OCI-LY7 (cell line): ENCODE results near the gene C10orf53. TPM values are rescaled to one million over a fixed set of nuclear protein-coding genes. Genes with fewer than 3 reads are reported as not detected.

ENCODE experiments used
- BruUV-seq: library from RNA; stranded (reverse); fragments of 400-500 nt; replicated peaks from 2 replicates; lab custom pipeline; 2021; lab: Mats Ljungman, UMichigan
- CTCF ChIA-PET: fragments of 300-600 bp; sonication (Branson Sonifier 250); formaldehyde crosslinking; loops from one replicate; lab custom pipeline; 2022; ENCODE audit warnings: antibody characterized with exemption; ENCODE audit not compliant: unreplicated experiment; lab: Charles Lee
- POLR2A ChIA-PET: fragments of 300-600 bp; sonication (Branson Sonifier 250); formaldehyde crosslinking; loops from one replicate; lab custom pipeline; 2022; ENCODE audit warnings: antibody characterized with exemption; lab: Charles Lee
- DNase-seq: peaks from one replicate; pipeline ENCODE4 v3.0.0-alpha.2; 2015; ENCODE audit warnings: low spot score
- H2AFZ ChIP-seq: fragments of 200-600 bp; sonication (generic), shearing (Covaris generic); 2 replicates; pipeline ENCODE4 v1.6.1; 2014; ENCODE audit warnings: mild to moderate bottlenecking, antibody characterized with exemption, low read length, moderate library complexity
- H3K27ac ChIP-seq: fragments of 200-600 bp; sonication (generic); 2 replicates; pipeline ENCODE4 v1.5.1; 2014; ENCODE audit warnings: mixed run types, low read depth, mild to moderate bottlenecking, moderate library complexity, low read length, inconsistent platforms; ENCODE audit not compliant: poor library complexity, severe bottlenecking
- H3K36me3 ChIP-seq: fragments of 200-600 bp; sonication (generic); 2 replicates; pipeline ENCODE4 v1.6.1; 2014; ENCODE audit warnings: mild to moderate bottlenecking, antibody characterized with exemption, low read length, moderate library complexity, mixed read lengths; ENCODE audit not compliant: insufficient read depth
- H3K4me1 ChIP-seq: fragments of 200-600 bp; sonication (generic); 2 replicates; pipeline ENCODE4 v1.5.1; 2014; ENCODE audit warnings: mild to moderate bottlenecking, low read length; ENCODE audit not compliant: insufficient read depth, poor library complexity, severe bottlenecking
- H3K4me2 ChIP-seq: fragments of 200-600 bp; sonication (generic); 2 replicates; pipeline ENCODE4 v1.6.1; 2014; ENCODE audit warnings: mild to moderate bottlenecking, low read length
- H3K4me3 ChIP-seq: fragments of 200-600 bp; sonication (generic); 2 replicates; pipeline ENCODE4 v1.5.1; 2014; ENCODE audit warnings: mild to moderate bottlenecking, low read depth, low read length; ENCODE audit not compliant: poor library complexity, severe bottlenecking
- H3K79me2 ChIP-seq: fragments of 200-600 bp; sonication (generic); 2 replicates; pipeline ENCODE4 v1.6.1; 2016; ENCODE audit warnings: low read depth, mild to moderate bottlenecking, low read length, moderate library complexity, mixed read lengths; ENCODE audit not compliant: insufficient read depth
- H3K9me2 ChIP-seq: fragments of 200-600 bp; sonication (generic); 2 replicates; pipeline ENCODE4 v1.6.1; 2016; ENCODE audit warnings: mild to moderate bottlenecking, low read length, mixed read lengths; ENCODE audit not compliant: insufficient read depth
- H3K9me3 ChIP-seq: fragments of 200-600 bp; sonication (generic); 2 replicates; pipeline ENCODE4 v1.6.1; 2014; ENCODE audit warnings: mild to moderate bottlenecking, mixed run types, low read length, mixed read lengths
- H4K20me1 ChIP-seq: fragments of 200-600 bp; sonication (generic); 2 replicates; pipeline ENCODE4 v1.6.1; 2014; ENCODE audit warnings: mild to moderate bottlenecking, antibody characterized with exemption, low read length, moderate library complexity, mixed read lengths; ENCODE audit not compliant: insufficient read depth
- CTCF ChIP-seq: fragments of 200-600 bp; sonication (generic); conservative IDR thresholded peaks from 2 replicates; pipeline ENCODE4 v1.5.1; 2014; ENCODE audit warnings: mild to moderate bottlenecking, antibody characterized with exemption, low read length, moderate library complexity, mixed read lengths
- EZH2phosphoT487 ChIP-seq: fragments of 200-600 bp; sonication (generic); IDR thresholded peaks from 2 replicates; pipeline ENCODE4 v1.6.1; 2018; ENCODE audit warnings: low read depth, borderline replicate concordance, mild to moderate bottlenecking, mixed run types, antibody characterized with exemption, low read length, moderate library complexity, mixed read lengths
- intact Hi-C: fragments of 100-400 bp; cut with micrococcal nuclease; formaldehyde crosslinking; loops from one replicate; pipeline ENCODE4 v1.10.0; 2022; ENCODE audit not compliant: unreplicated experiment
- total RNA-seq, 2 experiments: library from RNA; depleted of rRNA in 1 of 2; stranded (reverse); fragments of >200 nt in 1 of 2; shearing (Covaris generic) in 1 of 2; gene quantifications; 2 replicates each; pipeline ENCODE4 v1.2.3, GENCODE V29; 2014 to 2022

C10orf53 gene
- total RNA-seq, 2 experiments from 2014 or later = not detected

DNA sequence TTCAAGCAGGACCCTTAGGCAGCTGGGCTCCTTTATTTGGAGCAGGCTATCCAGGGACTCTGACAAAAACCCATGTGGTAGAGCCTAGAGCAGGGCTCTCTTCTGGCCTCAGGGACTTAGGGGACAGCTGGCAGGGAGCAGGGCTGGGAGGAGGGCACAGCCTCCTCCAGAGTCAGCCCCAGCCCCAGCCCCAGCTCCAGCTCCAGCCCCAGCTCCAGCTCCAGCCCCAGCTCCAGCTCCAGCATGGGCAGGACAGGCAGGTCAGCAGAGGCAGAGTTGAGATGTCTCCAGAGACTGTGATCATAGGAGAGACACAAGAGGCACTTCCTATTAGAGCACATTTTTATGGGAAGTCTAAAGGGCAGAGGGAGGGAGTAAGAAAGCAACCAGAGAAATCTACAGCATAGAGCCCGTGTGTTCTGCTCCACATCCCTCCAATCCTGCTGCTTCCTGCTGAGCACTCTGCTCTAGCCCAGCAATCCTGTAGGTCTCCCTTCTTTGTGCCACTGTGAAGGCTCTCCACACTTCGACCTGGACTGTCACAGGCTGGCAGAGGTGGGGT, 13.3 kb upstream of the C10orf53 start:
- no TSS peak for BruUV-seq
- ChIA-PET CTCF (no interaction called here), POLR2A (interaction anchor here (1.4 kb wide), 1 partner anchor 17 kb away, joined by 3 read pairs; no protein-coding TSS in a partner anchor)
- no peak overlapping the region for H3K27ac ChIP-seq
- H3K4me1 ChIP-seq = no peaks in the 10 kb centered on the region
- H3K9me2 ChIP-seq = no peaks in the 10 kb centered on the region
- no peak for DNase-seq
- intact Hi-C loops = no loop called here
- H3K79me2 ChIP-seq = no peaks in the 10 kb centered on the region
- no peak overlapping the region for H2AFZ ChIP-seq
- no peak overlapping the region for H3K4me3 ChIP-seq
- H3K36me3 ChIP-seq = no peaks in the 10 kb centered on the region
- H3K9me3 ChIP-seq = no peaks in the 10 kb centered on the region
- H3K4me2 ChIP-seq = no peak overlapping the region
- TF ChIP-seq EZH2phosphoT487 = no peak
- TF ChIP-seq CTCF = no peak
- no peaks in the 10 kb centered on the region for H4K20me1 ChIP-seq

GRCh38 chr10:49666685-49667084, 12.8 kb upstream of the C10orf53 start:
- BruUV-seq = no TSS peak
- ChIA-PET POLR2A (no interaction called here), CTCF (no interaction called here)
- intact Hi-C loops = no loop called here
- Histone ChIP-seq H3K9me2 (no peaks in the 10 kb centered on the region), H3K27ac (no peak overlapping the region), H3K79me2 (no peaks in the 10 kb centered on the region), H2AFZ (no peak overlapping the region), H3K4me2 (no peak overlapping the region), H3K4me3 (no peak overlapping the region), H4K20me1 (no peaks in the 10 kb centered on the region), H3K4me1 (no peaks in the 10 kb centered on the region), H3K9me3 (no peaks in the 10 kb centered on the region), H3K36me3 (no peaks in the 10 kb centered on the region)
- DNase-seq = no peak
- no peak for TF ChIP-seq EZH2phosphoT487

DNA sequence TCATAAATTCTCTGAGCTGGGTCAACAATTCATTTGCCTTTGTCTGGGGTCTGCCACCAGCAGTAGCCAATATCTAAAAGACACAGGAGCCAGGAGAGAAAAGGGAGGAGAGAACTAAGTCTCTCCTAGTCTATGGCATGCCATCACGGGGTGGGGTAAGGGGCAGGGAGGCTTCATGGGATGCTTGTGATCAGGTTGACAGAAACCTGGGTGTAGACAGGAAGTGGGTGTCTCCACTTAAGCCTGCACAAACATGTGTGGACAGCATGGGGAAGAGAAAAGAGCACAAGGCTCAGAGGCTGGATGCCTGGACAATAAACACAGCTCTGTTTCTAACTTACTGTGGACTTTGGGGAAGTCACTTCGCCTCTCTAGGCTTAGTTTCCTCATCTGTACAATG, 11.5 kb upstream of the C10orf53 start:
- H2AFZ ChIP-seq = no peak overlapping the region

More for the DNA sequence above, 11.5 kb upstream of the C10orf53 start:
- intact Hi-C loops = no loop called here
- Histone ChIP-seq H3K9me3 (no peaks in the 10 kb centered on the region), H3K79me2 (no peaks in the 10 kb centered on the region), H3K4me3 (no peak overlapping the region), H3K36me3 (no peaks in the 10 kb centered on the region), H3K4me1 (no peaks in the 10 kb centered on the region), H3K9me2 (no peaks in the 10 kb centered on the region), H3K27ac (no peak overlapping the region), H3K4me2 (no peak overlapping the region), H4K20me1 (no peaks in the 10 kb centered on the region)
- no TSS peak for BruUV-seq
- CTCF ChIA-PET = no interaction called here
- TF ChIP-seq CTCF (no peak), EZH2phosphoT487 (no peak)
- DNase-seq = no peak
- POLR2A ChIA-PET = no interaction called here
